ENCODE results near the gene IFITM1. TPM values are rescaled to one million over a fixed set of nuclear protein-coding genes. Genes with fewer than 3 reads are reported as not detected.

The IFITM1 gene
- total and polyA plus RNA-seq, 9 of the 15 experiments (the other 6 are each of a cell fraction or from before 2014, with no cell fraction given), result 691 to 5,579 (median 974) TPM

- TF ChIP-seq AFF1 (IDR thresholded peaks at IDR 0.05; ENCODE audit: low read depth in 1 of 2, partially characterized antibody in 2 of 2) (peak in 1 of 2 experiments; percentile 86), MCM2 (IDR thresholded peaks at IDR 0.05; ENCODE audit: low read depth) (no peak), ARHGAP35 (IDR thresholded peaks at IDR 0.05; ENCODE audit: partially characterized antibody) (no peak), ZNF445 (CRISPR knock-in tag; IDR thresholded peaks at IDR 0.05; ENCODE audit: low read depth) (no peak), KDM1A (IDR thresholded peaks at IDR 0.05) (no peak), NFXL1 (CRISPR knock-in tag; IDR thresholded peaks at IDR 0.05) (no peak), CXXC5 (CRISPR knock-in tag; IDR thresholded peaks at IDR 0.05) (peak; percentile 34; the same call in 1 of the 2 replicates), GABPB2 (CRISPR knock-in tag; conservative IDR thresholded peaks at IDR 0.05) (no peak), ZNF592 (IDR thresholded peaks at IDR 0.05) (0 out of 2 replicates have a peak, but pooled peaks have one; percentile 6), NR0B1 (IDR thresholded peaks at IDR 0.05; ENCODE audit: partially characterized antibody) (no peak), HBP1 (CRISPR knock-in tag; IDR thresholded peaks at IDR 0.05) (no peak), GTF3C2 (IDR thresholded peaks at IDR 0.05; ENCODE audit: borderline replicate concordance, extremely low read depth, insufficient read length) (no peak)
Measured at GRCh38 chr11:313787-314553, at the start of gene IFITM1 (continued).

Measured in K562 (cell line).